Measurements from ENCODE around the gene NUP133. TPM values are rescaled to one million over a fixed set of nuclear protein-coding genes. Genes with fewer than 3 reads are reported as not detected.
A peak's percentile ranks its signal among the peaks of the same experiment; 100 is the strongest.

Gene NUP133
- total RNA-seq (35.9 and 43.2 TPM in 2 replicates), polyA plus RNA-seq (11.1 and 13.4 TPM in 2 replicates), polyA minus RNA-seq (32.9 and 35.6 TPM in 2 replicates), Bru-seq, nascent RNA (percentile 80 among the genes with signal in this experiment), BruChase-seq, experiment 1, labeled RNA remaining after a 6-hour chase (percentile 75 among the genes with signal in this experiment), BruChase-seq, experiment 2, labeled RNA remaining after a 2-hour chase (percentile 73 among the genes with signal in this experiment)
- 13.0 and 13.4 TPM in 2 replicates for polyA plus RNA-seq (2011; cell fraction: cytosol; rRNA removed)
- polyA plus RNA-seq (2011; cell fraction: nucleus; rRNA removed): 26.4 and 30.7 TPM in 2 replicates
- polyA plus RNA-seq (2012): 16.3 and 25.8 TPM in 2 replicates
- 18.8 TPM for polyA minus RNA-seq (2011; cell fraction: cytosol; rRNA and poly(A)+ RNA removed)
- 22.5 and 40.3 TPM in 2 replicates for polyA minus RNA-seq (2011; cell fraction: nucleus; rRNA and poly(A)+ RNA removed)
- long read RNA-seq, full-length matches to known transcripts: 67 of 80 reads
- long read RNA-seq, partial matches to known transcripts: 6 of 80 reads
- long read RNA-seq, other reads (novel, unspliced or antisense): 7 of 80 reads

- intact Hi-C loops (cut with micrococcal nuclease) (loop anchor here (1.0 to 5.0 kb wide), 5 partner anchors 49 to 802 kb away; partner anchors contain the start of genes CCSAP, RAB4A, TAF5L and URB2), dilution Hi-C loops (cut with MboI; ENCODE audit: extremely low pct_ligation_motif_present, low sequenced_read_pairs) (no loop called here)
- Histone ChIP-seq H3K4me2 (ENCODE audit: insufficient read depth, low read length) (peak within 1 kb of the TSS; percentile 97), H3K4me1 (ENCODE audit: control insufficient read depth, extremely low read depth, insufficient read depth, low read length) (peaks cover 14% of the 10 kb centered on the region), H3K27me3 (ENCODE audit: control insufficient read depth in 2 of 2, insufficient read depth in 2 of 2, low read length in 2 of 2) (no peaks in the 10 kb centered on the region), H3K36me3 (ENCODE audit: control insufficient read depth in 2 of 2, extremely low read depth in 1 of 2, insufficient read depth in 2 of 2, low read length in 2 of 2) (no peaks in the 10 kb centered on the region), H3K9me1 (replicated peaks; ENCODE audit: control insufficient read depth, extremely low read depth, insufficient read depth, low read length) (no peaks in the 10 kb centered on the region), H2AFZ (ENCODE audit: low read depth, low read length) (peak within 1 kb of the TSS; percentile 72), H3K9ac (replicated peaks; ENCODE audit: extremely low read depth, insufficient read depth, low read length) (peak within 1 kb of the TSS; percentile 93), H3K79me2 (ENCODE audit: control insufficient read depth, insufficient read depth, low read length) (peaks cover 19% of the 10 kb centered on the region), H4K20me1 (replicated peaks; ENCODE audit: control insufficient read depth, extremely low read depth, insufficient read depth, low read length) (no peaks in the 10 kb centered on the region), H3K27ac (ENCODE audit: insufficient read depth, low read depth, low read length) (peak within 1 kb of the TSS; percentile 56), H3K9me3 (replicated peaks; ENCODE audit: control insufficient read depth, insufficient read depth, low read length) (no peaks in the 10 kb centered on the region), H3K4me3 (replicated peaks in 1 of 3; ENCODE audit: insufficient read depth in 1 of 3, low read depth in 1 of 3, low read length in 3 of 3) (peak within 1 kb of the TSS; percentile 61 to 93 (median 64))
- TF ChIP-seq EZH2 (IDR thresholded peaks at IDR 0.05; ENCODE audit: borderline replicate concordance, low read depth, low read length, severe bottlenecking): no peak
- peak; percentile 99 for TF ChIP-seq POLR2A (IDR thresholded peaks at IDR 0.05; ENCODE audit: low read depth, low read length)
- TF ChIP-seq JUN (IDR thresholded peaks at IDR 0.05; ENCODE audit: borderline replicate concordance, insufficient read depth, insufficient read length, low read depth): no peak
- no peak for TF ChIP-seq MAX (IDR thresholded peaks at IDR 0.05; ENCODE audit: insufficient read depth, insufficient read length)
- TF ChIP-seq GATA2 (IDR thresholded peaks at IDR 0.05; ENCODE audit: insufficient read depth, insufficient read length, low read depth, low read length): no peak
- TF ChIP-seq CTCF (IDR thresholded peaks at IDR 0.05; ENCODE audit: extremely low read depth in 1 of 2, insufficient read depth in 1 of 2, low read depth in 1 of 2, low read length in 2 of 2): no peak
- no peak for TF ChIP-seq MYC (IDR thresholded peaks at IDR 0.05; ENCODE audit: low read depth, low read length)
- TF ChIP-seq FOS (IDR thresholded peaks at IDR 0.05; ENCODE audit: borderline replicate concordance, insufficient read depth, low read length): peak; percentile 17
- TF ChIP-seq POLR2AphosphoS5 (IDR thresholded peaks at IDR 0.05; ENCODE audit: insufficient read depth, low read depth, low read length): peak; percentile 97
- FAIRE-seq (peak; percentile 92), DNase-seq (ENCODE audit: low read depth, low spot score) (peak; percentile 99)
- POLR2A ChIA-PET: interaction anchor here (1.0 to 1.6 kb wide), 2 partner anchors 22 to 50 kb away, joined by 3 to 7 read pairs; partner anchors contain the start of gene ABCB10
- BruUV-seq (replicated peaks): TSS peak; percentile 98
- CTCF ChIA-PET: interaction anchor here (0.6 to 2.8 kb wide), 7 partner anchors 26 to 844 kb away, joined by 3 to 10 read pairs (median 4); partner anchors contain the start of gene RAB4A
Observed at GRCh38 chr1:229507951-229508822, at the start of gene NUP133. NUP133 (minus strand) TSS chr1:229508341; CDS start chr1:229508249, 92 bp downstream.

Data from endothelial cell of umbilical vein (primary cell).